Umbilical cord (tissue), 2 donors: ENCODE data around the gene FOS. TPM values are rescaled to one million over a fixed set of nuclear protein-coding genes. Genes with fewer than 3 reads are reported as not detected.

ENCODE experiments used
- DNase-seq: peaks from one replicate; pipeline ENCODE4 v3.0.0-alpha.2; 2015; ENCODE audit warnings: low spot score
- total RNA-seq: library from RNA; depleted of rRNA; stranded (reverse); fragments of >200 nt; gene quantifications from one replicate; pipeline ENCODE4 v1.2.3, GENCODE V29; 2014; ENCODE audit warnings: low replicate concordance; ENCODE audit not compliant: insufficient read depth

Gene FOS
- total RNA-seq, 1 donor from 2014 or later = 1,307 TPM

GRCh38 chr14:75250800-75251199 is 27.8 kb upstream of the FOS start:
- DNase-seq = no peak

DNA sequence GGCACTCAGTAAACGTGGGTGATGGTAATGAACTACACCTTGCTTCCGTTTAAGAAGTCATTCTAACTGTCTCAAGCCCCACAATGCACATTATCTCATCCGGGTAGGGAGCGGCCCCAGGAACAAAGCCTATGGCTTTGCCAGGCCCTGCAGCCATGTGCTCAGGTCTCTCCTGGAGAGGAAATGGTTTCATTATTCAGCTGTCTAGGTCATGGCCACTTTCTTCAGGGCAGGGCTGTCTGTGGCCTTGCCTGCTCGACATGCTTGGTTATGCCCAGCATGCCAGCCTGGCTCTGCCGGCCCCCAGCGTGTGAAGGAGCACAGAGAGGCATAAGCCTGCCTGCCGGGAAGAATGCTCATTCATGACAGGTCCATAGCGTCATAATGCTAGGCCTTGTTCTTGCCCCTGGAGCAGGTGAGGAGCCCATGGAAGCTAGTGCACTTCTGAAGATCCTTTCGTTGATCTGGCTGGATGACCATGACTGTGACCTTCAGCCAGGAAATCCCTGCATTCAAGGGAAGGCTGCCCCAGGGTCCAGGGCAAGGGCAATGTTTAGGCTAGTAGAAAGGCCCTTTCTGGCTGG is 26.3 kb upstream of the FOS start:
- DNase-seq = no peak

GRCh38 chr14:75254381-75254822 is 24.2 kb upstream of the FOS start:
- no peak for DNase-seq

DNA sequence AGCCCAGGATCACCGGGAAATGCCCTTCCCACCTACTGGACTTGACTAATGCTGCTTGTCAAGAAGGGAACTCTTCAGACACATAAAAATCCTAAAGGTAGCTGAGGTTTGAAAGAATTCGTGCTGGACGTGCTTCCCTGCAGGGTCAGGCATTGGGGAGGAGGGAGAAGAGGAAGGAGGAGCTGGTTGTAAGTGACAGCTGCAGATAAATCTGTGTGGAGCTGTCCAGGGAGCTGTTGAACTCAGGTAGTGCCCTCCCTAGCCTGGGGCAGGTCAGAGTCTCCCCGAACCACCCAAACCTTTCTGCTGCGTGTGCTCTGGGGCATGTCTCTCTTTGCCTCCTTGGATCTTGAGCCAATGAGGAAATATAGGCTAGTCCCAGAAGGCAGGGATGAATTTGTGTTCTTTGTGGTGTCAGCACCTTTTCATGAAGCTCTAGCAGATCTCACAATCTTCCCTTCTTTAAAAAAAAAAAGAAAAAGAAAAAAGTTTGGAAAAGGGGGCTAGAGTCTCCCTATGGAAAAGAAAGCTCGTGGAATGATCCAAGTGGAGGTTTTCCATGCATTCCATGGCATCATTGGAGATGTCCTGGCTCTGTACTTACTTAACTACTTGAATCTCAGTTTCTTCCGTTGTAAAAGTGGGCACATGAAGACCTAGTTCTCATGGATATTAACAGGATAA is 23.6 kb upstream of the FOS start:
- DNase-seq = peak; percentile 76

- no peak for DNase-seq
These were observed 20.4 kb upstream of the FOS start for GRCh38 chr14:75258079-75258802.

DNA sequence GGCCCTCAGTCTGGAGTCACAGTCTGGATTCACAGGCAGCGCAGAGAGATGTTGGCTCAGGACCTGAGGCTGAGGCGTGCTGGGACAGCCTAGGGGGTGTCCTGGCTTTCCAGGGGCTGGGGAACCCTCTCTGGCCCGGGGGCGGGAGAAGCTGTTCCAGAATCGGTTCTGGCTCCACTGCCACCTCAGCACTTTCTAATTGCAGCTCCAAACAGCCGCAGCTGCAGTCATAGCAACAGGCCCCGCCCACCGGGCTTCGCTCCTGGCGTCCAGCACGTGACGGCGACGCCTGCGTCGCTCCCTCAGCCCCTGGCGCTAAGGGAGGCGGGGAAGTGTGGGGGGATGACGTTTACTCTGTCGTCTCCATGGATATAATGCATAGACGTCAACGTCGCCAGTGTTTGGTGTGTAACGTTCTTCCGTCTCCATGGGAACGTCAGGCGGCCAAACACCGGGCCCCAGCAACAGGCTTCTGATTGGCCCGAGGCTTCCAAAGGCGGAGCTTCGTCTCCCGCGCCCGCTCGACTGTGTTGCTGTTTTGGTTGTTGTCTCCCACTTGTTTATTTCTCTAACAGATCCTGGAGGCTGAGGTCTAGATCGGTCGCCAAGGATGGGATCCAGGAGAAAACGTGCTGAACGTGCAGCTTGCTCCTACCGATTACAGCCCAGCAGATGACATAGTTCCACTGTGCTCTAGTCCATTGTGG is 19.7 kb upstream of the FOS start:
- DNase-seq = peak; percentile 100

DNA sequence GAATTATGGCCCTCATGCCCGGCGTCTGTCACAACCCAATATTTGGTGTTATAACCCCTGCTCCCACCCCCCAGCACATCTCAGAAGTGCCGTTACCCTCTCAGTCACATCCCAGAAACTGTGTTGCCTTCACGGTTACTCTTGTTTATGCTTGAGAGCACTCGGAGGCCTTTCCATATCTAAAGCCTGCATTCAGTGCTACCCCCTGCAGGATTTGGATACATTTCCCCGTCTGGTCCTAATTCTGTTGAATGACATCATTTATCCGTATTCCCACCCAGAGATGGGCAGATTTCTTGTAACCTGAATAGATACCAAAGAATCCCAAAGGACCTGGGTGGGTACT is 19.1 kb upstream of the FOS start:
- no peak for DNase-seq

DNA sequence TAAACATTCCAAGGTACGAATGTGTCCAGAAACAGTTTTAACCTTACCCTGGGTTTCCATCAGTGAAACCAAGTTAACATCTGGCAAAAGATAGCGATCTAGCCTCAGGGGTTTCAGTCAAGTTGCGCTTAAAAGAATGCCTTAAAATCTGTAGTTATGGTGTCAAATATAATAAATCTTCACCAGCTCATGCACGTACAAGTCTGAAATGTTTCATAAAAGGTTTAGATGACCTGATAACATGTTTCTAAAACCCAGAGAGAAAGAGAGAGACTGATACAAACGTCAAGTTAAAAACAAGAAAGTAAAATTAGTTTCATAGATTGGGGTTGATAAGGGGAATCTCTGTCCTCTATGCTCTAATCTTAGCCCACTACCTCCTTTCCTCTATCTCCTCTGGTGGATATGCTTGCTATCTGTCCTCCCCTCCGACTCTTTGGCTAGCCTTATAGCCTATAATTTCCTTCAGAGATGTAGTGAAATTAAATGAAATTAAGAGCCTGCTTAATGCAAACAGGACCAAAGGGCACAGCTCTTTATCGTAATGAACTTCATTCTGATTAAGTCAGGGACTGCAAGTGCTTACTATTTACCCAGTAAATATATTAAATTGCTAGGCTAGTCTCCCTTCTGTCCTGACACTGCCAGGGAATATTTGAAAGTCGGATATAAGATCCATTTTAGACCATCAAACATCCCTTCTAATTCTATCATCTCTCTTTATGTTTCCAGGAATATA is 18.4 kb upstream of the FOS start:
- peak; percentile 84 for DNase-seq

DNA sequence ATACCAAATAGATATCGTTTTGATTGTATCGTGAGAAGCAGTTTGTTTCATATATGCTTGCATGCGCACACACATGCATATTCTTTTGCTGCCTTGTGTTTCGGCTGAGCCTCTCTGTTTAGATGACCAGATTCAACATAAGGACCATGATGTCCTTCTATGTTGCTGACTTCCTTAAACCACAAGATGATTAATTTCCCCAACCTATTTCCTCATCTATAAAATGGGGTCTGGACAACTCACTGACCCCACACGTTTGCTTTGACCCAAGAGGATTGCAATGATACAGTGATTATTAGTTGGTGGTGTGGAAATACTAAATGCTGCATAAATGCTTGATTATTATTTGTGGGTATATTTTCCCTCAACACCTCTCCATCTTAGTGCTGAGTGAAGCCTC is 16.8 kb upstream of the FOS start:
- DNase-seq = no peak

DNA sequence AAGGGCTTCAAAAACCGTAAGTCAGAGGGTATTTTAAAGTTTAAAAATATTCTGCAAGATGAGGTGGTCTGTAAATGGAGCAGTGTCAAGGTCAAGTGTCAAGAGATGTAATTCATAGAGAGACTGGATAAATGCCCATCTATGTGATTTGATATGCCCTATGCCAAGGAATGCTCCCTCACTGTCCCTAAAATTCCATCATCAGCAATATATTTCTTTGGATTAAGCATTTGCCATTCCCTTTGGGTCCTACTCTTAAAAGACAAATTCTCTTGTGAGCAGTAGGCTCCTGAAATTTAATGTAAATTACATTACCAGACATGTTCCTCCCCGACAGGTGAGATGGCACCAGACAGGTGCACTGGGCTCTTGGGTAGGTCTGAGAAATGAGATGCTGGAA is 16.0 kb upstream of the FOS start:
- DNase-seq = no peak

- DNase-seq = no peak
These were observed 14.6 kb upstream of the FOS start for GRCh38 chr14:75264036-75264435.

GRCh38 chr14:75267141-75267721 is 11.4 kb upstream of the FOS start:
- peak; percentile 90 for DNase-seq

- no peak for DNase-seq
These were observed 9.7 kb upstream of the FOS start for GRCh38 chr14:75268633-75269550.

- DNase-seq = no peak
These were observed 7.1 kb upstream of the FOS start for GRCh38 chr14:75271514-75271913.

- DNase-seq = no peak
These were observed 5.2 kb upstream of the FOS start for GRCh38 chr14:75273272-75274049.

DNA sequence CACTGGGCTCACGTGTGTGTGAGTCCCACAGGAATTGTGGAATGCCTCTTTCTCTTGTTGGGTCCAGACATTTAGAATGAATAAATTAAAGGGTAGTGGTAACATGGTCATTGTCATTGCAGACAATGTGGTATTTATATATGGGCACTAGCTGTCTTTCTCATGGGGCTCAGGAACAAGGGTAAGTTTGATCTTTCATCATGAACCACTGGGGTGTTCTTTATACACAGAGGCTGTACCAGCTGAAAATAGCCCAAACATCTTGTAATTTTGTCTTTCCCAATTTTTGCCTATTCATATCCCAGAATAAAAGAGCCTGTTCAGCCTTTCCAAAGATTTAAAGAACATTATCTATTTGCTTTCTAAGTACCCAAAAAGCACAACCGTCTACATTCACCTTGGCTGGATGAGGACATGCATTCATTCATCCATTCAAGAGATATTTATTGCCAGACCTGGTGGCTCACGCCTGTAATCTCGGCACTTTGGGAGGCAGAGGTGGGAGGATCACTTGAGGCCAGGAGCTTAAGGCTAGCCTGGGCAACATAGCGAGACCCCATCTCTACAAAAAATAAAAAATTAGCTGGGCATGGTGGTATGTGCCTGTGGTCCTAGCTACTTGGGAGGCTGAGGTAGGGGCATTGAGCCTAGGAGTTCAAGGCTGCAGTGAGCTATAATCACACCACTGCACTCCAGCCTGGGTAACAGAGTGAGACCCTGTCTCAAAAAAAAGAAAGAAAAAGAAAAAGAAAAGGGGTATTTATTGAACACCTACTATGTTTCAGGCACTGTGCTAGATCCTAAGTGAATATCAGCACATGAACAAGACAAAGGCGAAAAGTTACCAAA is 4.4 kb upstream of the FOS start:
- no peak for DNase-seq

DNA sequence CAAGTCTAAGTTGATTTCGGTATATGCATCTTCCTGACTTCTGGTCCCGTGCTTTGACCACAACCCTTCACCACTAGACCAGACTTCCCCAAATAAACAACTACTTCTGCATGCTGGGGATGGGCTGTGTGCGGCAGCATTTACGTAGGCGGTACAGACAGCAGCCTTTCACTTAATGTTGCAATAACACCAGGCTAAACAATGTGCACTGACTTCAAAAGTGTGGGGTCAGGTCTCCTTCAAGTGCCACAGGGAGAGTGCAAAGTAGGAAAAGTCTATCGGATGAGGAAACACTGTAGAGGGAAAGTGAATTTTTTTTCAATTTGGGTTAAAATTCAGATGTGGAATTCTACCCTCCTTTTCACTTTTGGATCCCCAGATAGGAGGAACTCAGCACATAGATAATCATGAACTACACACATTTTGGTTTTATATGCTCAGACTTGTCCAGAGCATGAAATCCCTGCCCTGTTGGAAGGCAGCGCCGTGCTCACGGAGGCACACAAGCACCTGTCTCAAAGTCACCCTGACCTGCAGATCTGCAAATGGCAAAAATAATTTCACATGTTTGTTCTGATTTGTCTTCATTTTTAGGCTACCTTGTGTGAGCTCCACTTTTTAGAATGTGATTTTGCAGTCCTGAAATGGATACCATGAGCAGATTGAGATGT is 3.6 kb upstream of the FOS start:
- DNase-seq = peak; percentile 74

DNA sequence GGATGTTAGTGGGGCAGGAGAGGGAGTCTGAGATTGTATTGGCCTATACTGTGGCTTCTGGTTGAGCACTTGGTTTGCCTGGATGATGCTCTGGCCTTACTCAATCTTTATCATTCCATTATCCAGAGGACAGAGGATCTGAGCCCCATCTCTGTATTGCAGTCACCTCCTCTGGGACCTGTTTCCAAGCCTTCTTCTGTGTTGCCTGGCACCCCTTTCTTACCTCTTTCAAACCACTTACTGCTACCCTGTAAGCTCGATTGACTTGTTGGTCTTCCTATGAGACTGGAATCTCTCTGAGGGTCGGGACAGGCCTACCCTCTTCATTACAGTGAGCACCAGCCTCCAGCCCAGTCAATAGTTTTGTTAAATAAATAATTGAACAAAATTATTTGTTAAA is 3.0 kb upstream of the FOS start:
- DNase-seq = no peak
